ENCODE data around the gene GSK3B. TPM values are rescaled to one million over a fixed set of nuclear protein-coding genes. Genes with fewer than 3 reads are reported as not detected.

The GSK3B gene
- total RNA-seq, 1 experiment from 2014 or later = 56.5 TPM

DNA sequence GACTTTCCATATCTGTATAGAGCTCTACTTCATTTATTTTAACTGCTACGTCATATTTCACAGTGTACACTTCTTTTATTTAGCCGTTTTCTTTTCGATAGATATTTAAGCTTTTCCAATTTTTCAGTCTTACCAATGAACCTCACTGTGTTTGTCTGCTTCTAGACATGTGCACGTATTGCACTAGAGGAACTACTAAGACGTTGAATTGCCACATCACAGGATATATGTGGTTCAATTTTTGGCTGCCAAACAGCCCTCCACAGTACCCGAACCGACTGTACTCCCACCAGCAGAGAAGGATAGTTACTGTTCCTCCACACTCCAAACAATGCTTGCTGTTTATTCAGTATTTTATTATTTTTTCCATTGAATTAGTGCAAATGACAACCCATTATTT is 310.4 kb downstream of the GSK3B start:
- Histone ChIP-seq H4K91ac (ENCODE audit: insufficient read length, low read depth, low read length) (no peak overlapping the region), H3K56ac (ENCODE audit: insufficient read length, low read depth, low read length) (no peak overlapping the region), H3K4ac (ENCODE audit: low read depth, low read length) (no peak overlapping the region), H2BK5ac (ENCODE audit: insufficient read length, low read length) (no peak overlapping the region), H3K23ac (ENCODE audit: insufficient read length, low read depth, low read length) (no peak overlapping the region), H4K8ac (replicated peaks; ENCODE audit: insufficient read length, low read depth, low read length) (no peak overlapping the region), H3K79me1 (ENCODE audit: insufficient read depth, low read depth, low read length, poor library complexity, severe bottlenecking) (no peaks in the 10 kb centered on the region), H3K9ac (ENCODE audit: extremely low read depth, insufficient read length, low read length) (no peak overlapping the region), H2BK120ac (ENCODE audit: low read depth, low read length, poor library complexity, severe bottlenecking) (no peak overlapping the region), H3T11ph (ENCODE audit: low read length) (no peak overlapping the region), H3K14ac (ENCODE audit: insufficient read depth, low read length) (no peak overlapping the region), H3K4me1 (ENCODE audit: insufficient read depth, low read length) (no peaks in the 10 kb centered on the region), H3K79me2 (ENCODE audit: insufficient read depth, low read length) (no peaks in the 10 kb centered on the region), H3K27me3 (ENCODE audit: insufficient read depth, low read length) (no peaks in the 10 kb centered on the region), H2AFZ (ENCODE audit: low read length) (no peak overlapping the region), H2BK15ac (ENCODE audit: low read depth, low read length) (no peak overlapping the region), H3K9me3 (ENCODE audit: control insufficient read depth, low read depth, low read length) (no peaks in the 10 kb centered on the region), H3K18ac (ENCODE audit: insufficient read length, low read depth, low read length) (no peak overlapping the region), H2AK5ac (ENCODE audit: insufficient read length, low read length) (no peak overlapping the region), H3K23me2 (ENCODE audit: insufficient read length, low read depth, low read length, poor library complexity, severe bottlenecking) (no peaks in the 10 kb centered on the region), H2BK12ac (ENCODE audit: insufficient read length, low read depth, low read length) (no peak overlapping the region), H2BK20ac (ENCODE audit: low read depth, low read length, poor library complexity, severe bottlenecking) (no peak overlapping the region), H4K5ac (ENCODE audit: insufficient read length, low read depth, low read length) (no peak overlapping the region), H3K4me2 (ENCODE audit: insufficient read depth, insufficient read length, low read length) (no peak overlapping the region), H4K20me1 (ENCODE audit: control insufficient read depth, insufficient read depth, insufficient read length) (no peaks in the 10 kb centered on the region), H3K27ac (ENCODE audit: insufficient read length, low read depth, low read length) (no peak overlapping the region)
- H3K27me3 Mint-ChIP-seq (ENCODE audit: low read depth) = no peaks in the 10 kb centered on the region
- no peaks in the 10 kb centered on the region for H3K36me3 Mint-ChIP-seq (ENCODE audit: insufficient read depth in 1 of 3, low read depth in 3 of 3)
- DNase-seq = no peak
- WGBS (ENCODE audit: extremely low coverage, insufficient read length, low lambda C conversion rate) = no CpG with 5 or more reads among the region's 7 CpGs
- peaks cover 0 to 4% of the 10 kb centered on the region in 2 experiments; a peak in 2 of 4 replicates for H3K4me1 Mint-ChIP-seq
- H3K27ac Mint-ChIP-seq = no peak overlapping the region
- H3K9me3 Mint-ChIP-seq = no peaks in the 10 kb centered on the region
- H3K4me3 Mint-ChIP-seq = no peak overlapping the region
- TF ChIP-seq, protein P1, sequence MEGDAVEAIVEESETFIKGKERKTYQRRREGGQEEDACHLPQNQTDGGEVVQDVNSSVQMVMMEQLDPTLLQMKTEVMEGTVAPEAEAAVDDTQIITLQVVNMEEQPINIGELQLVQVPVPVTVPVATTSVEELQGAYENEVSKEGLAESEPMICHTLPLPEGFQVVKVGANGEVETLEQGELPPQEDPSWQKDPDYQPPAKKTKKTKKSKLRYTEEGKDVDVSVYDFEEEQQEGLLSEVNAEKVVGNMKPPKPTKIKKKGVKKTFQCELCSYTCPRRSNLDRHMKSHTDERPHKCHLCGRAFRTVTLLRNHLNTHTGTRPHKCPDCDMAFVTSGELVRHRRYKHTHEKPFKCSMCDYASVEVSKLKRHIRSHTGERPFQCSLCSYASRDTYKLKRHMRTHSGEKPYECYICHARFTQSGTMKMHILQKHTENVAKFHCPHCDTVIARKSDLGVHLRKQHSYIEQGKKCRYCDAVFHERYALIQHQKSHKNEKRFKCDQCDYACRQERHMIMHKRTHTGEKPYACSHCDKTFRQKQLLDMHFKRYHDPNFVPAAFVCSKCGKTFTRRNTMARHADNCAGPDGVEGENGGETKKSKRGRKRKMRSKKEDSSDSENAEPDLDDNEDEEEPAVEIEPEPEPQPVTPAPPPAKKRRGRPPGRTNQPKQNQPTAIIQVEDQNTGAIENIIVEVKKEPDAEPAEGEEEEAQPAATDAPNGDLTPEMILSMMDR (conservative IDR thresholded peaks at IDR 0.05) = no peak
